Measurements from ENCODE around the gene EPS8L2. TPM values are rescaled to one million over a fixed set of nuclear protein-coding genes. Genes with fewer than 3 reads are reported as not detected.
A peak's percentile ranks its signal among the peaks of the same experiment; 100 is the strongest.

Gene EPS8L2
- polyA plus RNA-seq, 3 donors, result 0.55 TPM; not detected in 2

DNA sequence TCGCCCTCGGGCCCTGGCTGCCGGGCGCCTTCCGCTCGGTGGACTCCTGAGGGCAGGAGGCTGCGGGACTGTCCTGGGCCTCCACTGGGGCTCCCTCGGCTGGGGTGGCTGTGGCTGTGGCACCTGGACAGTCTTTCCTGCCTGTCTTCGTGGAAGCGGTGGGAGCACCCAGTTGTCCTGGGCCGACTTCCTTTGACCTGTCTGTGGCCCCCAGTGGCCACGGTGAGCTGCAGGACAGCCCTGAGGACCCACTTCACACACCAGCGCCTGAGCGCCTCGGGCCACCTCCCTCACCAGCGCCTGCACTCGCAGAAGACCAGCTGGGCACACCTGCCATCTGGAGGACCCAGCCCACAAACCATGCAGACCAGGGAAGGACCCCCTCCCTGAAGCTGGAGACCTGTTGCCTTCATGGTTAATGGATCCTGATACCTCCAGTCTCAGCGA, 1.8 kb upstream of the EPS8L2 start:
- no peak overlapping the region for H3K9ac ChIP-seq (ENCODE audit: insufficient read depth, low read length, poor library complexity, severe bottlenecking)
- 96% methylated on average over 18 of the region's 18 CpGs for WGBS (ENCODE audit: insufficient coverage)
- peaks cover 11 to 36% of the 10 kb centered on the region in 2 donors for H3K36me3 ChIP-seq (replicated peaks in 1 of 2; ENCODE audit: control insufficient read depth in 1 of 2, insufficient read depth in 2 of 2, low read length in 2 of 2)
- Mint-ChIP-seq H3K27ac (no peak overlapping the region), H3K9me3 (peaks cover 0 to 2% (median 0%) of the 10 kb centered on the region in 7 donors), H3K27me3 (ENCODE audit: low read depth in 3 of 3) (peaks cover 21 to 38% (median 30%) of the 10 kb centered on the region in 3 donors), H3K36me3 (peaks cover 32 to 49% of the 10 kb centered on the region in 2 donors), H3K4me3 (no peak overlapping the region), H3K4me1 (peaks cover 14% of the 10 kb centered on the region)
- H3K9me3 ChIP-seq (replicated peaks in 1 of 2; ENCODE audit: control insufficient read depth in 1 of 2, insufficient read depth in 1 of 2, low read length in 2 of 2), result peaks cover 0 to 3% of the 10 kb centered on the region in 2 donors
- H3K4me2 ChIP-seq (replicated peaks; ENCODE audit: extremely low read depth, low read length, poor library complexity, severe bottlenecking), result no peak overlapping the region
- H3K4me3 ChIP-seq (replicated peaks in 1 of 3; ENCODE audit: low read depth in 2 of 3, low read length in 3 of 3), result no peak overlapping the region
- no peak overlapping the region for H2AFZ ChIP-seq (ENCODE audit: insufficient read depth, low read depth, low read length, poor library complexity, severe bottlenecking)
- H3K27ac ChIP-seq (ENCODE audit: low read depth in 1 of 2, low read length in 2 of 2), result no peak overlapping the region
- H3K4me1 ChIP-seq (ENCODE audit: control insufficient read depth in 1 of 2, insufficient read depth in 2 of 2, low read length in 2 of 2), result peaks cover 17 to 35% of the 10 kb centered on the region in 2 donors
- peaks cover 8 to 37% of the 10 kb centered on the region in 2 donors for H3K27me3 ChIP-seq (ENCODE audit: control insufficient read depth in 2 of 2, insufficient read depth in 2 of 2, low read length in 2 of 2)
- peaks cover 9% of the 10 kb centered on the region for H3K79me2 ChIP-seq (ENCODE audit: insufficient read depth, low read length)
- intact Hi-C loops (cut with micrococcal nuclease), result no loop called here
- peak in 1 of 3 donors; percentile 3 for DNase-seq
- TF ChIP-seq, protein P1, sequence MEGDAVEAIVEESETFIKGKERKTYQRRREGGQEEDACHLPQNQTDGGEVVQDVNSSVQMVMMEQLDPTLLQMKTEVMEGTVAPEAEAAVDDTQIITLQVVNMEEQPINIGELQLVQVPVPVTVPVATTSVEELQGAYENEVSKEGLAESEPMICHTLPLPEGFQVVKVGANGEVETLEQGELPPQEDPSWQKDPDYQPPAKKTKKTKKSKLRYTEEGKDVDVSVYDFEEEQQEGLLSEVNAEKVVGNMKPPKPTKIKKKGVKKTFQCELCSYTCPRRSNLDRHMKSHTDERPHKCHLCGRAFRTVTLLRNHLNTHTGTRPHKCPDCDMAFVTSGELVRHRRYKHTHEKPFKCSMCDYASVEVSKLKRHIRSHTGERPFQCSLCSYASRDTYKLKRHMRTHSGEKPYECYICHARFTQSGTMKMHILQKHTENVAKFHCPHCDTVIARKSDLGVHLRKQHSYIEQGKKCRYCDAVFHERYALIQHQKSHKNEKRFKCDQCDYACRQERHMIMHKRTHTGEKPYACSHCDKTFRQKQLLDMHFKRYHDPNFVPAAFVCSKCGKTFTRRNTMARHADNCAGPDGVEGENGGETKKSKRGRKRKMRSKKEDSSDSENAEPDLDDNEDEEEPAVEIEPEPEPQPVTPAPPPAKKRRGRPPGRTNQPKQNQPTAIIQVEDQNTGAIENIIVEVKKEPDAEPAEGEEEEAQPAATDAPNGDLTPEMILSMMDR (IDR thresholded peaks at IDR 0.05), result no peak
- peaks cover 22% of the 10 kb centered on the region for H4K20me1 ChIP-seq (ENCODE audit: insufficient read depth, low read length)

DNA sequence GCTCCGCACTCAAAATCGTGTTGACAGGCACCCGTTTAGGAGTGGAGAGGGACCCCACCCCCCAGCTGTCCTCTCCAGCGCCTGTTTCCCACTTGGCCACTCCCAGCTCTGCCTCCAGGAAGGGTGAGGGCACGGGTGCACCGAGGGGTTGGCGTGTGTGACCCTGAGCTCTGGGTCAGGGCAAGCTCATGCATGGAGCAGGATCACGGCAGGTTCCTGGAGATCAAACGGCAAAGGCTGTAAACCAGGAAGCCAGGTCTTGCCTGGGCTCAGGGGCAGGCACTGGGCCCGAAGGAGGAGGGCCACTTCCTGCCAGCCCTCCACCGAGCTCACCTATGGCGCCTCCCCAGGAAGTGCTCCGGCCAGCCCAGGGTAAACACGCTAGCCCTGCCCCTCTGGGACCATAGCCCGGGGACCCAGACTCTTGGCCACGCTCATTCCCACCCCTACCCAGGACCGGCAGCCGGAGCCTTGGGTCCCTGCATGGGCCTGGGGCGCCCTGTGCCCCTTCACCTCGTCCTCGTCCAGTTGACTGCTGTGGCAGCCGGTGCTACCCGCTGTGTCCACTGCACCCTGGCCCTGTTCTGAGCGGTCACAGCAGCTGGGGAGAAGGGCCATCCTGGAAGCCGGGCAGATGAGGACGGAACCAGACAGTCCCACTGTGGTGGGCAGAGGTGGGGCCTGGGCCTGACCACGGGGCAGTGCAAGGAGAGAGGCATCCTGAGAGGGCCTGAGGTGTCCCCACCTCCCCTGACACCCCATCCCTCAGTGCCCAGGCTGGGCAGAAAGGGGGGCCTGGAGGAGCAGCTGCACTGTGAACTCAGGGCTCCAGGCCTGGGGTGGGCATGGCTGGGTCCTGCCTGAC, 1.0 kb upstream of the EPS8L2 start:
- 86% methylated on average over 21 of the region's 27 CpGs for WGBS (ENCODE audit: insufficient coverage)
- H3K9ac ChIP-seq (ENCODE audit: insufficient read depth, low read length, poor library complexity, severe bottlenecking), result no peak overlapping the region
- peak in 1 of 3 donors; percentile 2 for DNase-seq

More for the DNA sequence above, 1.0 kb upstream of the EPS8L2 start:
- H3K79me2 ChIP-seq (ENCODE audit: insufficient read depth, low read length), result peaks cover under 1% of the 10 kb centered on the region
- intact Hi-C loops (cut with micrococcal nuclease), result no loop called here
- H3K27me3 Mint-ChIP-seq (ENCODE audit: low read depth in 3 of 3), result peaks cover 22 to 44% (median 33%) of the 10 kb centered on the region in 3 donors
- no peak overlapping the region for H2AFZ ChIP-seq (ENCODE audit: insufficient read depth, low read depth, low read length, poor library complexity, severe bottlenecking)
- peaks cover 27 to 41% of the 10 kb centered on the region in 2 donors for H3K36me3 Mint-ChIP-seq
- H3K4me3 ChIP-seq (replicated peaks in 1 of 3; ENCODE audit: low read depth in 2 of 3, low read length in 3 of 3), result no peak overlapping the region
- H3K4me3 Mint-ChIP-seq, result peak overlapping the region in 1 of 2 donors; percentile 67
- H3K4me2 ChIP-seq (replicated peaks; ENCODE audit: extremely low read depth, low read length, poor library complexity, severe bottlenecking), result no peak overlapping the region
- peaks cover 7 to 31% of the 10 kb centered on the region in 2 donors for H3K36me3 ChIP-seq (replicated peaks in 1 of 2; ENCODE audit: control insufficient read depth in 1 of 2, insufficient read depth in 2 of 2, low read length in 2 of 2)
- no peak overlapping the region for H3K27ac ChIP-seq (ENCODE audit: low read depth in 1 of 2, low read length in 2 of 2)
- no peak overlapping the region for H3K27ac Mint-ChIP-seq
- peaks cover 8 to 43% of the 10 kb centered on the region in 2 donors for H3K27me3 ChIP-seq (ENCODE audit: control insufficient read depth in 2 of 2, insufficient read depth in 2 of 2, low read length in 2 of 2)
- peaks cover 22% of the 10 kb centered on the region for H4K20me1 ChIP-seq (ENCODE audit: insufficient read depth, low read length)
- peaks cover 0 to 2% (median 0%) of the 10 kb centered on the region in 7 donors for H3K9me3 Mint-ChIP-seq
- peaks cover 14 to 33% of the 10 kb centered on the region in 2 donors for H3K4me1 ChIP-seq (ENCODE audit: control insufficient read depth in 1 of 2, insufficient read depth in 2 of 2, low read length in 2 of 2)
- peaks cover 14% of the 10 kb centered on the region for H3K4me1 Mint-ChIP-seq
- peaks cover 0 to 3% of the 10 kb centered on the region in 2 donors for H3K9me3 ChIP-seq (replicated peaks in 1 of 2; ENCODE audit: control insufficient read depth in 1 of 2, insufficient read depth in 1 of 2, low read length in 2 of 2)
- TF ChIP-seq, protein P1 (IDR thresholded peaks at IDR 0.05), result no peak
